Colonic mucosa (tissue), 4 donors: ENCODE measurements around the gene CTNNBIP1. TPM values are rescaled to one million over a fixed set of nuclear protein-coding genes. Genes with fewer than 3 reads are reported as not detected.

Experiments
- DNase-seq: peaks from one replicate; pipeline ENCODE4 v3.0.0-alpha.2; 2020
- H3K27ac ChIP-seq: fragments of 200-600 bp; one replicate; pipeline ENCODE4 v1.8.0; 2021
- H3K27me3 ChIP-seq: fragments of 200-600 bp; one replicate; pipeline ENCODE4 v1.8.0; 2021
- H3K36me3 ChIP-seq: fragments of 200-600 bp; one replicate; pipeline ENCODE4 v1.8.0; 2021
- H3K4me1 ChIP-seq: fragments of 200-600 bp; one replicate; pipeline ENCODE4 v1.8.0; 2021; ENCODE audit warnings: mild to moderate bottlenecking
- H3K4me3 ChIP-seq: fragments of 200-600 bp; one replicate; pipeline ENCODE4 v1.8.0; 2021
- H3K9ac ChIP-seq, 2 donors: one replicate each; pipeline ENCODE4 v1.7.0; 2013; ENCODE audit warnings: control low read depth in 2 of 2, low read depth in 2 of 2, low read length in 2 of 2
- H3K9me3 ChIP-seq: fragments of 200-600 bp; one replicate; pipeline ENCODE4 v1.8.0; 2021
- intact Hi-C: fragments of 100-400 bp; cut with DNase I; formaldehyde crosslinking; loops from one replicate; pipeline ENCODE4 v1.14.1; 2022
- total RNA-seq, 2 donors: library from RNA; stranded (reverse); fragmentation: NEBNext Ultra II Directional in 1 of 2; extraction: Animal tissue kit (Norgen Biotek cat#: 25700) in 1 of 2; gene quantifications; one replicate each; pipeline ENCODE4 v1.2.1, GENCODE V29; 2021
- TF ChIP-seq, protein P1 (sequence below): fragments of 200-600 bp; IDR thresholded peaks from one replicate; pipeline ENCODE4 v1.8.0; 2022; ENCODE audit warnings: antibody characterized with exemption, mild to moderate bottlenecking
- donor health status: healthy.
- donor health status: DM: no; HTN: no; CAD: no.
- donor health status: DM: no; HTN: no; CAD: no.

The CTNNBIP1 gene
- total RNA-seq, 2 donors from 2014 or later = 28.1 to 30.1 TPM

DNA sequence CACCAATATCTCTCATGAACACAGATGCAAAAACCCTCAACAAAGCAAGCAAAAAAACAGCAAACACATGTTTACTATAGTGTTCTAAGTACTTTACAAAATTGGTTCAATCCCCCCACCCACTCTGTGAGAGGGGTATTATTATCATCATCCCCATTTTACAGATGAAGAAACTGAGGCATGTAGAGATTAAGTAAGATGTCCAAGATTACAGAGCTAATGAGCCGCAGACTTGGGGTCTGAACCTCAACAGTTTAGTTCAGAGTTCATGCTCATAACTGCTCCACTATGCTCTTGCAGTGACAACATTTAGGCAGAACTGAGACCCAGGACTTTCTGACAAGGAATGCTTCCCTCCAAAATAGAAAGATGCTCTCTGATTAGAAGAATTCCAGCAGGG is 108.2 kb downstream of the CTNNBIP1 start:
- Histone ChIP-seq H3K27ac (no peak overlapping the region), H3K27me3 (no peaks in the 10 kb centered on the region), H3K4me1 (peaks cover 10% of the 10 kb centered on the region), H3K4me3 (no peak overlapping the region), H3K9ac (no peak overlapping the region), H3K9me3 (no peaks in the 10 kb centered on the region), H3K36me3 (no peaks in the 10 kb centered on the region)
- TF ChIP-seq, protein P1, sequence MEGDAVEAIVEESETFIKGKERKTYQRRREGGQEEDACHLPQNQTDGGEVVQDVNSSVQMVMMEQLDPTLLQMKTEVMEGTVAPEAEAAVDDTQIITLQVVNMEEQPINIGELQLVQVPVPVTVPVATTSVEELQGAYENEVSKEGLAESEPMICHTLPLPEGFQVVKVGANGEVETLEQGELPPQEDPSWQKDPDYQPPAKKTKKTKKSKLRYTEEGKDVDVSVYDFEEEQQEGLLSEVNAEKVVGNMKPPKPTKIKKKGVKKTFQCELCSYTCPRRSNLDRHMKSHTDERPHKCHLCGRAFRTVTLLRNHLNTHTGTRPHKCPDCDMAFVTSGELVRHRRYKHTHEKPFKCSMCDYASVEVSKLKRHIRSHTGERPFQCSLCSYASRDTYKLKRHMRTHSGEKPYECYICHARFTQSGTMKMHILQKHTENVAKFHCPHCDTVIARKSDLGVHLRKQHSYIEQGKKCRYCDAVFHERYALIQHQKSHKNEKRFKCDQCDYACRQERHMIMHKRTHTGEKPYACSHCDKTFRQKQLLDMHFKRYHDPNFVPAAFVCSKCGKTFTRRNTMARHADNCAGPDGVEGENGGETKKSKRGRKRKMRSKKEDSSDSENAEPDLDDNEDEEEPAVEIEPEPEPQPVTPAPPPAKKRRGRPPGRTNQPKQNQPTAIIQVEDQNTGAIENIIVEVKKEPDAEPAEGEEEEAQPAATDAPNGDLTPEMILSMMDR = no peak
- DNase-seq = no peak
- intact Hi-C loops = no loop called here

Other genes with a start within 250 kb of the CTNNBIP1 start
- 100 to 1,000 TPM; 215 to 226 TPM for gene CLSTN1, start 86.3 kb downstream of the CTNNBIP1 start, total RNA-seq
- gene LZIC, start 33.1 kb upstream of the CTNNBIP1 start, total RNA-seq = 10 to 100 TPM; 40.6 to 47.2 TPM
- 10 to 100 TPM; 18.8 to 25.4 TPM for gene NMNAT1, start 33.2 kb upstream of the CTNNBIP1 start, total RNA-seq
- 1 to 10 TPM in 1 of 2 donors, under 1 TPM in 1; 0.56 to 1.6 TPM for gene RBP7, start 87.0 kb upstream of the CTNNBIP1 start, total RNA-seq
- 10 to 100 TPM; 34.6 to 40.9 TPM for gene UBE4B, start 122.7 kb upstream of the CTNNBIP1 start, total RNA-seq